Testis (tissue), 2 donors: ENCODE data around the gene C16orf82.

ENCODE experiments used
- POLR2A ChIP-seq: fragments of 450-650 bp; IDR thresholded peaks from one replicate; pipeline ENCODE4 v1.6.1; 2017; ENCODE audit warnings: antibody characterized with exemption, mild to moderate bottlenecking, moderate library complexity
- TF ChIP-seq, protein P1 (sequence below), 3 experiments: fragments of 450-650 bp in 2 of 3; fragments of 200-600 bp in 1 of 3; sonication (generic) in 1 of 3; IDR thresholded peaks; one replicate each; pipeline ENCODE4 v1.5.1; 2016 to 2019; ENCODE audit warnings: antibody characterized with exemption in 3 of 3, mild to moderate bottlenecking in 2 of 3, moderate library complexity in 1 of 3

DNA sequence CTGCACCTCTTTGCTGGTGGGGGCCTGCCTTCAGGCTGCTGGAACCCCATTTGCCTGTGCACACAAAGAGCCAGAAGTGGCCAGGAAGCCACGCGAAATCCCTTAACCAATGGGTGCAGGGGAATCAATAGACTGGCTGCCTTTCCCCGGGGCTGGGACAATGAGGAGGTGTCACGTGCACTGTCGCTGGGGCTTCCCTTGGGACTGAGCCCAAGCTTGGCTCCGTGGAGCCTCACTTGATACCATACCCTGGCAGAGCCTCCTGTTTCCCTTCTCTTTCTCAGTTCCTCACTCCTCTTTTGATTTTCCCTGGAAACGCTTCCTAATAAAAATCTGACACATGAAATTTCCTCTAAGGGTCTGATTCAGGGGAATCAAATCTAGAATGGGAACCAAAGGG, 38.8 kb upstream of the C16orf82 start:
- no peak for TF ChIP-seq POLR2A
- TF ChIP-seq, protein P1, sequence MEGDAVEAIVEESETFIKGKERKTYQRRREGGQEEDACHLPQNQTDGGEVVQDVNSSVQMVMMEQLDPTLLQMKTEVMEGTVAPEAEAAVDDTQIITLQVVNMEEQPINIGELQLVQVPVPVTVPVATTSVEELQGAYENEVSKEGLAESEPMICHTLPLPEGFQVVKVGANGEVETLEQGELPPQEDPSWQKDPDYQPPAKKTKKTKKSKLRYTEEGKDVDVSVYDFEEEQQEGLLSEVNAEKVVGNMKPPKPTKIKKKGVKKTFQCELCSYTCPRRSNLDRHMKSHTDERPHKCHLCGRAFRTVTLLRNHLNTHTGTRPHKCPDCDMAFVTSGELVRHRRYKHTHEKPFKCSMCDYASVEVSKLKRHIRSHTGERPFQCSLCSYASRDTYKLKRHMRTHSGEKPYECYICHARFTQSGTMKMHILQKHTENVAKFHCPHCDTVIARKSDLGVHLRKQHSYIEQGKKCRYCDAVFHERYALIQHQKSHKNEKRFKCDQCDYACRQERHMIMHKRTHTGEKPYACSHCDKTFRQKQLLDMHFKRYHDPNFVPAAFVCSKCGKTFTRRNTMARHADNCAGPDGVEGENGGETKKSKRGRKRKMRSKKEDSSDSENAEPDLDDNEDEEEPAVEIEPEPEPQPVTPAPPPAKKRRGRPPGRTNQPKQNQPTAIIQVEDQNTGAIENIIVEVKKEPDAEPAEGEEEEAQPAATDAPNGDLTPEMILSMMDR (IDR thresholded peaks at IDR 0.05) = no peak
